Gastrocnemius medialis (tissue), 4 donors: Measurements from ENCODE around the gene MCF2L2. TPM values are rescaled to one million over a fixed set of nuclear protein-coding genes. Genes with fewer than 3 reads are reported as not detected.

ENCODE experiments used
- ATAC-seq, 2 donors: fragments of 150-250 bp; one replicate each; pipeline ENCODE4 v1.9.1; 2016
- DNase-seq, 2 donors: peaks; one replicate each; pipeline ENCODE4 v3.0.0-alpha.2; 2019
- H3K27ac ChIP-seq, 4 donors: fragments of 200-600 bp; sonication (generic); 1 replicate in 1 of 4; 2 replicates in 3 of 4; pipeline ENCODE4 v1.5.1; 2016 to 2018; ENCODE audit warnings: mild to moderate bottlenecking in 2 of 4, moderate library complexity in 1 of 4
- H3K27me3 ChIP-seq, 3 donors: fragments of 200-600 bp; sonication (generic) in 2 of 3; 1 replicate in 1 of 3; 2 replicates in 2 of 3; pipeline versions ENCODE4 v1.5.1 to v1.6.0; 2016 to 2019; ENCODE audit warnings: mild to moderate bottlenecking in 1 of 3, moderate library complexity in 1 of 3
- H3K36me3 ChIP-seq, 2 donors: fragments of 200-600 bp; sonication (generic) in 1 of 2; one replicate each; pipeline ENCODE4 v1.5.1; 2017 to 2018
- H3K4me1 ChIP-seq, 2 donors: fragments of 200-600 bp; sonication (generic) in 1 of 2; one replicate each; pipeline ENCODE4 v1.5.1; 2016 to 2017; ENCODE audit warnings: mild to moderate bottlenecking in 2 of 2
- H3K4me3 ChIP-seq, 4 donors: fragments of 200-600 bp; sonication (generic) in 3 of 4; 1 replicate in 1 of 4; 2 replicates in 3 of 4; pipeline ENCODE4 v1.5.1; 2016 to 2019; ENCODE audit warnings: mild to moderate bottlenecking in 2 of 4
- H3K9me3 ChIP-seq, 3 donors: fragments of 200-600 bp; sonication (generic) in 2 of 3; 1 replicate in 1 of 3; 2 replicates in 2 of 3; pipeline ENCODE4 v1.5.1; 2016 to 2019
- CTCF ChIP-seq, 5 experiments: fragments of 450-650 bp in 3 of 5; fragments of 200-600 bp in 2 of 5; sonication (generic) in 2 of 5; IDR thresholded peaks in 4 of 5; conservative IDR thresholded peaks in 1 of 5; 1 replicate in 4 of 5; 2 replicates in 1 of 5; pipeline ENCODE4 v1.5.1; 2016 to 2019; ENCODE audit warnings: antibody characterized with exemption in 5 of 5, mild to moderate bottlenecking in 3 of 5, moderate library complexity in 3 of 5
- POLR2A ChIP-seq, 2 donors: fragments of 450-650 bp; IDR thresholded peaks; one replicate each; pipeline ENCODE4 v1.6.1; 2017; ENCODE audit warnings: antibody characterized with exemption in 2 of 2, mild to moderate bottlenecking in 2 of 2, moderate library complexity in 2 of 2
- in situ Hi-C, 4 donors: fragments of 200-750 bp; cut with MboI; loops; one replicate each; pipeline versions ENCODE4 v1.15.0 to v1.8.0; 2017; ENCODE audit warnings: low sequenced_read_pairs in 4 of 4
- intact Hi-C: fragments of 100-400 bp; cut with DNase I; formaldehyde crosslinking; loops from one replicate; pipeline ENCODE4 v1.15.1; 2023; ENCODE audit warnings: low total_unique reads
- total RNA-seq, 4 donors: library from RNA; depleted of rRNA; stranded (reverse); fragments of >200 nt; gene quantifications; one replicate each; pipeline versions ENCODE4 v1.1.0 to v1.2.3, GENCODE V29; 2016

MCF2L2 gene
- total RNA-seq, 4 donors from 2014 or later = 0.27 to 0.61 (median 0.46) TPM

DNA sequence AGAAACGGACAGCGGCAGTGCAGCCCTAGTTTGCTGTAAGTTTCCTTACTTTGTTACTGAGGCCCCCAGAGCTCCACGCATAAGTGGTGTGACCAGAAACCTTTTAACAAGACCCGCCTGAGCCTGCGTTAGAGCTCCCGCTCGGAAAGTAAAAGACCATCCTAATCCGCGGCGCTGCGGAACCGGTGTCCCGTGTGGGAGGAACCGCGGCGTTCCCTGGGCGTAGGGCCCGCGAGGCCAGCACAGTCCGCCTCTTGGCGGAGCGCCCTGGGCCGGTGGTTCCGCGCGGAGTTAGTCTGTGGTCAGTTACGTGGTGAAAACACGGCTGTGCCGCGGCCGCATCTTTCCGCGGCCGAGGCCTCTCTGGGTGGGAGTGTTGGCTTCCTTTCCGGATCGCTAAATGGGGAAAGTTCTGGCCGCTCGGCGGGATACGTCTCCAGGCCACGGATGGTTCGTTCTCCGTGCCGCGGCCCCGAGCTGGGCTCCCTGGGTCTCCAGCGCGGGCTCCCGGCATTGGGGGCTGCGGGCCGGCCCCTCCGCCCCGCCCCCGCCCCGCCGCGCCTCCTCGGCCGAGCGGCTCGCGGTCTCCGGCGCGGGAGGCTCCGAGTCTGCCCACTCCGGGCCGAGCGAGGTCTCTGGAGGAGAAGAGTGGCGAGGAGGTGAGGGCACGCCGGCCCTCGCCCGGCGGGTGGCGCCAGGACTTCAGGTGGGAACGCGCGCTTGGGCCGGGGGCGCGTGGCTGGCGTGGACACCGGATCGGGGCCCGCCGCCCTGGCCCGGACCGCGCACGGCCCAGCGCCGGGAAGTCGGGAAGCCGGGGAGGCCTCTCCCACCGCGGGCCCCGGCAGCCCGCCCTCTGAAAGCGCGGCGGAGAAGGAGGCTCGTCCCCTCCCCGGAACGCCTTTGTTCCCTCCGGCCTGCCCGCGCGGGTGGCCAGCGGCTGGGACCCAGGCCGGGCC, 174.6 kb downstream of the MCF2L2 start:
- DNase-seq = peak; percentile 68 to 79
- intact Hi-C loops (loop anchor here (1.0 to 10.0 kb wide), 7 partner anchors 31 to 381 kb away; partner anchors contain the start of genes KLHL24 and MCCC1), in situ Hi-C loops (loop anchor here (5.0 to 10.0 kb wide), 4 partner anchors 51 to 131 kb away; no protein-coding TSS in a partner anchor)
- Histone ChIP-seq H3K9me3 (no peaks in the 10 kb centered on the region), H3K27me3 (no peaks in the 10 kb centered on the region), H3K27ac (peak overlapping the region; percentile 88 to 98 (median 91)), H3K4me1 (peaks cover 19 to 24% of the 10 kb centered on the region in 2 donors), H3K36me3 (peaks cover 0 to 6% of the 10 kb centered on the region in 2 donors), H3K4me3 (peak overlapping the region; percentile 72 to 86 (median 81))
- ATAC-seq = peak; percentile 76 to 81
- TF ChIP-seq CTCF (IDR thresholded peaks at IDR 0.05 in 4 of 5, conservative IDR thresholded peaks at IDR 0.05 in 1 of 5) (peak in 4 of 5 experiments; percentile 9 to 62 (median 32)), POLR2A (IDR thresholded peaks at IDR 0.05) (peak; percentile 58 to 61)

- H3K4me3 ChIP-seq = peak within 1 kb of the TSS; percentile 72 to 86 (median 81)
- peaks cover 19 to 24% of the 10 kb centered on the region in 2 donors for H3K4me1 ChIP-seq
- in situ Hi-C loops = loop anchor here (5.0 to 10.0 kb wide), 4 partner anchors 52 to 132 kb away; no protein-coding TSS in a partner anchor
- ATAC-seq (peak; percentile 14 to 18), DNase-seq (peak in 1 of 2 donors; percentile 54)
- H3K27ac ChIP-seq = peak within 1 kb of the TSS; percentile 88 to 98 (median 91)
- H3K27me3 ChIP-seq = no peaks in the 10 kb centered on the region
- intact Hi-C loops = loop anchor here (2.0 to 10.0 kb wide), 5 partner anchors 32 to 382 kb away; partner anchors contain the start of gene KLHL24
- no peak for TF ChIP-seq CTCF (IDR thresholded peaks at IDR 0.05 in 4 of 5, conservative IDR thresholded peaks at IDR 0.05 in 1 of 5)
- no peak for TF ChIP-seq POLR2A (IDR thresholded peaks at IDR 0.05)
- H3K36me3 ChIP-seq = peaks cover 0 to 6% of the 10 kb centered on the region in 2 donors
- no peaks in the 10 kb centered on the region for H3K9me3 ChIP-seq
Observed at GRCh38 chr3:183252973-183253527, 175.4 kb downstream of the MCF2L2 start, which contains the start of gene B3GNT5. Gene B3GNT5 (plus strand): TSS chr3:183253253. CDS start chr3:183269799, 16,546 bp downstream.

DNA sequence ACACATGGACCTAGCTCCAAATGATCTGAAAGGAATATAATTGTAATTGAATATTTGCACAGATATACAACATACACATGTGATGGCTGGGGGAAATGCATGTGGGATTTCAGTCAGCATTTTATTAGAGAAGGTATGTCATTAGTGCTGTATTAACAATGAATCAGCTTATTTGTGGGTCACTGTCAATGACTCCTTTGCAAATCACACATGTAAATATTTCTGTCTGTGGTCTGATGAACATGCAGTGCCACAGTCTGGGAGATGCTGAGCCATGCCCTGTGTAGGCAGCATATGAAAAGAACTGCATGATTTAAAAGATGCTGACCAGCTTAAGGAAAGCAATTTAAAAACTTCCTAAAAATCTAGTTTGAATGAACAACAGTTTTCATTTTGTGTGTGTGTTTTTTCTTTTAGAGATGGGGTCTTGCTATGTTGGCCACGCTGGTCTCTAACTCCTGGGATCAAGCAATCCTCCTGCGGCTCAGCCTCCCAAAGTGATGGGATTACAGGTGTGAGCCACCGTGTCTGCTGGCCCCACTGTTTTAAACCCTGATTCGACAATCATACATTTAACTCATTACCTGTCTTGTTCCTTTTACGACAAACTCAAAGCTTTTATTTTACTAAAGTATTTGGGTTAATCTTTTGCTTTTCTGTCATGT, 176.2 kb downstream of the MCF2L2 start:
- no peaks in the 10 kb centered on the region for H3K9me3 ChIP-seq
- in situ Hi-C loops (loop anchor here (5.0 to 10.0 kb wide), 4 partner anchors 53 to 133 kb away; no protein-coding TSS in a partner anchor), intact Hi-C loops (loop anchor here (2.0 to 10.0 kb wide), 5 partner anchors 33 to 383 kb away; partner anchors contain the start of gene KLHL24)
- no peak for ATAC-seq
- TF ChIP-seq CTCF (IDR thresholded peaks at IDR 0.05 in 4 of 5, conservative IDR thresholded peaks at IDR 0.05 in 1 of 5) = no peak
- H3K36me3 ChIP-seq = peaks cover 0 to 4% of the 10 kb centered on the region in 2 donors
- peak overlapping the region in 1 of 4 donors; percentile 98 for H3K27ac ChIP-seq
- H3K4me3 ChIP-seq = peak overlapping the region in 2 of 4 donors; percentile 77 to 86
- H3K4me1 ChIP-seq = peaks cover 19 to 24% of the 10 kb centered on the region in 2 donors
- H3K27me3 ChIP-seq = no peaks in the 10 kb centered on the region
- no peak for DNase-seq

- Histone ChIP-seq H3K4me1 (peaks cover 0 to 5% of the 10 kb centered on the region in 2 donors), H3K4me3 (no peak overlapping the region), H3K27ac (no peak overlapping the region), H3K36me3 (no peaks in the 10 kb centered on the region), H3K27me3 (no peaks in the 10 kb centered on the region), H3K9me3 (no peaks in the 10 kb centered on the region)
- TF ChIP-seq POLR2A (IDR thresholded peaks at IDR 0.05) = no peak
- no peak for TF ChIP-seq CTCF (IDR thresholded peaks at IDR 0.05 in 4 of 5, conservative IDR thresholded peaks at IDR 0.05 in 1 of 5)
- ATAC-seq (no peak), DNase-seq (no peak)
- intact Hi-C loops (no loop called here), in situ Hi-C loops (loop anchor here in 1 of 4 donors (5.0 kb wide), 1 partner anchor 133 kb away; no protein-coding TSS in a partner anchor)
Observed at GRCh38 chr3:183249006-183249718, 179.3 kb downstream of the MCF2L2 start.
